HepG2 (cell line): ENCODE results near the gene NOTUM. TPM values are rescaled to one million over a fixed set of nuclear protein-coding genes. Genes with fewer than 3 reads are reported as not detected.

ENCODE experiments used
- BHLHE40 ChIP-seq: IDR thresholded peaks from 2 replicates; pipeline ENCODE4 v1.6.1; 2011; ENCODE audit warnings: low read length, improper control_type of control experiment
- MAFK ChIP-seq, 2 experiments: IDR thresholded peaks in 1 of 2; conservative IDR thresholded peaks in 1 of 2; 2 replicates each; pipeline ENCODE4 v1.6.1; 2011; ENCODE audit warnings: improper control_type of control experiment in 2 of 2, low read length in 2 of 2
- MTA3 ChIP-seq: sonication (generic); formaldehyde crosslinking; IDR thresholded peaks from 2 replicates; pipeline ENCODE4 v1.4.0; 2020; ENCODE audit warnings: missing genetic modification reagents
- NFKB2 ChIP-seq: sonication (generic); formaldehyde crosslinking; IDR thresholded peaks from 2 replicates; pipeline ENCODE4 v1.4.0; 2020; ENCODE audit warnings: missing genetic modification reagents, borderline replicate concordance
- NONO ChIP-seq, 2 experiments: fragments of 450-650 bp in 1 of 2; sonication (generic) in 1 of 2; formaldehyde crosslinking in 1 of 2; IDR thresholded peaks in 1 of 2; conservative IDR thresholded peaks in 1 of 2; 2 replicates each; pipeline versions ENCODE4 v1.6.1 to v1.8.0; 2017 to 2022; ENCODE audit warnings: mild to moderate bottlenecking in 1 of 2, missing genetic modification reagents in 1 of 2, moderate library complexity in 1 of 2
- ONECUT2 ChIP-seq: sonication (generic); formaldehyde crosslinking; IDR thresholded peaks from 2 replicates; pipeline ENCODE4 v1.4.0; 2020; ENCODE audit warnings: missing genetic modification reagents
- PITX1 ChIP-seq: sonication (generic); formaldehyde crosslinking; IDR thresholded peaks from 2 replicates; pipeline ENCODE4 v1.5.1; 2020; ENCODE audit warnings: mild to moderate bottlenecking, missing genetic modification reagents
- TCF12 ChIP-seq, 2 experiments: fragments of 450-650 bp in 1 of 2; sonication (generic) in 1 of 2; formaldehyde crosslinking in 1 of 2; IDR thresholded peaks; 2 replicates each; pipeline versions ENCODE4 v1.6.1 to v1.8.0; 2017 to 2022; ENCODE audit warnings: antibody characterized with exemption in 1 of 2, mild to moderate bottlenecking in 1 of 2, missing genetic modification reagents in 1 of 2, moderate library complexity in 1 of 2
- ZNF256 ChIP-seq: sonication (generic); formaldehyde crosslinking; conservative IDR thresholded peaks from 2 replicates; pipeline ENCODE4 v1.4.0; 2020; ENCODE audit warnings: missing genetic modification reagents
- ZNF367 ChIP-seq: sonication (generic); formaldehyde crosslinking; IDR thresholded peaks from 2 replicates; pipeline ENCODE4 v1.4.0; 2020; ENCODE audit warnings: missing genetic modification reagents, borderline replicate concordance
- ZNF441 ChIP-seq: sonication (generic); formaldehyde crosslinking; IDR thresholded peaks from 2 replicates; pipeline ENCODE4 v1.7.0; 2021; ENCODE audit warnings: missing genetic modification reagents, borderline replicate concordance
- ZNF460 ChIP-seq: sonication (generic); formaldehyde crosslinking; IDR thresholded peaks from 2 replicates; pipeline ENCODE4 v1.5.1; 2020; ENCODE audit warnings: missing genetic modification reagents, mild to moderate bottlenecking, borderline replicate concordance
- ZNF530 ChIP-seq: sonication (generic); formaldehyde crosslinking; IDR thresholded peaks from 2 replicates; pipeline ENCODE4 v1.5.0; 2020; ENCODE audit warnings: low read depth, mild to moderate bottlenecking, missing genetic modification reagents
- ZNF619 ChIP-seq: sonication (generic); formaldehyde crosslinking; IDR thresholded peaks from 2 replicates; pipeline ENCODE4 v1.4.0; 2020; ENCODE audit warnings: mild to moderate bottlenecking, missing genetic modification reagents
- ZNF775 ChIP-seq: sonication (generic); formaldehyde crosslinking; IDR thresholded peaks from 2 replicates; pipeline ENCODE4 v1.4.0; 2020; ENCODE audit warnings: missing genetic modification reagents, mild to moderate bottlenecking, moderate library complexity, borderline replicate concordance
- ZNF777 ChIP-seq: sonication (generic); formaldehyde crosslinking; IDR thresholded peaks from 2 replicates; pipeline ENCODE4 v1.4.0; 2020; ENCODE audit warnings: missing genetic modification reagents
- ZSCAN20 ChIP-seq: sonication (generic); formaldehyde crosslinking; IDR thresholded peaks from 2 replicates; pipeline ENCODE4 v1.4.0; 2020; ENCODE audit warnings: missing genetic modification reagents, mild to moderate bottlenecking, borderline replicate concordance
- polyA plus RNA-seq, 8 experiments: library from polyadenylated mRNA; depleted of rRNA in 3 of 8; stranded (reverse) in 7 of 8; unstranded in 1 of 8; fragments of >200 nt; fragmentation: Illumina TruSeq in 4 of 8; extraction: Trizol in 4 of 8; gene quantifications; 2 replicates each; pipeline versions ENCODE4 v1.2.1 to v1.2.3, GENCODE V29; 2011 to 2016; ENCODE audit warnings: low read depth in 4 of 8, missing spikeins in 1 of 8, mixed read lengths in 1 of 8; ENCODE audit not compliant: insufficient read depth in 1 of 8
- total RNA-seq, 5 experiments: library from RNA; depleted of rRNA; stranded (reverse); fragments of >200 nt; fragmentation: Illumina TruSeq; extraction: Trizol; gene quantifications; 2 replicates each; pipeline ENCODE4 v1.2.3, GENCODE V29; 2016; ENCODE audit warnings: low read depth in 1 of 5
- TF ChIP-seq, protein P1 (sequence below): sonication (generic); formaldehyde crosslinking; IDR thresholded peaks from 2 replicates; pipeline ENCODE4 v1.4.0; 2020; ENCODE audit warnings: missing genetic modification reagents; ENCODE audit errors: not compliant biosample characterization
- TF ChIP-seq, protein P2 (sequence below): sonication (generic); formaldehyde crosslinking; IDR thresholded peaks from 2 replicates; pipeline ENCODE4 v1.8.0; 2022; ENCODE audit warnings: mild to moderate bottlenecking, missing genetic modification reagents; ENCODE audit not compliant: insufficient replicate concordance
- TF ChIP-seq, protein P3 (sequence below): sonication (generic); formaldehyde crosslinking; IDR thresholded peaks from 2 replicates; pipeline ENCODE4 v1.5.1; 2020; ENCODE audit warnings: missing genetic modification reagents, mild to moderate bottlenecking, borderline replicate concordance
- TF ChIP-seq, protein P4 (sequence below): sonication (generic); formaldehyde crosslinking; conservative IDR thresholded peaks from 2 replicates; pipeline ENCODE4 v1.8.0; 2022; ENCODE audit warnings: low read depth, missing genetic modification reagents
- TF ChIP-seq, protein P5 (sequence below): IDR thresholded peaks from 2 replicates; pipeline ENCODE4 v1.6.1; 2016; ENCODE audit warnings: missing biosample characterization, missing genetic modification reagents, low read depth

NOTUM gene
- total and polyA plus RNA-seq, 2 of the 13 experiments (the other 11 are each of a cell fraction or from before 2014, with no cell fraction given) = 150 to 160 TPM

DNA sequence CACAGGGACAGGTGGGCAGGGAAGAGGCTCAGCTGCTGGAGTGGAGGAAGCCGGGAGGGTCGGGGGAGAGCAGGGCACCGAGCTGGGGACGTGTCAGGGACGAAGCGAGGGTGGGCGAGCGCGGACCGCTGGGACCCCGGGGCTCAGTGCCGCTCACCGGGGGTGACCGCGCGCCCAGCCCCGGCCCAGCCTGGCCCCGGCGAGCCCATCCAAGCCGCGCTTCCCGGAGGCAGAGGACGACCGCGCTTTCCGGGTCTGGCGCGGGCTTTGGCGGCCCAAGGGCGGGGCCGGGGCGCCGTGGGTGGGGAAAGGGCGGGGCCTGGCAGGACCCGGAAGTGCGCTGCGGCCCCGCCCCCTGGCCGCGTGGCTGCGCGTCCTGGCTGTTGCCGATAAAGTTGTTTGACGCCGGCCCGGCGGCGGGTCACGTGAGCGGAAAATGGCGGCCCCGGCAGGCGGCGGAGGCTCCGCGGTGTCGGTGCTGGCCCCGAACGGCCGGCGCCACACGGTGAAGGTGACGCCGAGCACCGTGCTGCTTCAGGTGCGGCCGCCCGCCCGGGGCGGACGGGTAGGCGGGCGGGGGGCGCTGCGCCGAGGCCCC is 16.3 kb upstream of the NOTUM start, which contains the start of gene ASPSCR1 (continued):
- TF ChIP-seq ZSCAN20 (CRISPR knock-in tag) (peak; percentile 81; the same call in 1 of the 2 replicates), ZNF775 (no peak), MAFK (conservative IDR thresholded peaks at IDR 0.05 in 1 of 2, IDR thresholded peaks at IDR 0.05 in 1 of 2; ENCODE audit: low read length in 2 of 2) (no peak), ZNF441 (no peak), ONECUT2 (CRISPR knock-in tag) (no peak), ZNF777 (peak; percentile 57), ZNF530 (CRISPR knock-in tag) (no peak), ZNF460 (no peak), ZNF367 (CRISPR knock-in tag) (no peak; the same call in 1 of the 2 replicates), BHLHE40 (peak; percentile 100), NFKB2 (CRISPR knock-in tag) (0 out of 2 replicates have a peak, but pooled peaks have one; percentile 17), TCF12 (IDR thresholded peaks at IDR 0.05) (no peak), TCF12 (CRISPR knock-in tag; IDR thresholded peaks at IDR 0.05) (peak; percentile 93), ZNF619 (CRISPR knock-in tag) (no peak), MTA3 (CRISPR knock-in tag) (no peak), PITX1 (no peak), ZNF256 (CRISPR knock-in tag) (no peak), NONO (IDR thresholded peaks at IDR 0.05) (no peak), NONO (CRISPR knock-in tag; conservative IDR thresholded peaks at IDR 0.05) (no peak)
- TF ChIP-seq, protein P1, sequence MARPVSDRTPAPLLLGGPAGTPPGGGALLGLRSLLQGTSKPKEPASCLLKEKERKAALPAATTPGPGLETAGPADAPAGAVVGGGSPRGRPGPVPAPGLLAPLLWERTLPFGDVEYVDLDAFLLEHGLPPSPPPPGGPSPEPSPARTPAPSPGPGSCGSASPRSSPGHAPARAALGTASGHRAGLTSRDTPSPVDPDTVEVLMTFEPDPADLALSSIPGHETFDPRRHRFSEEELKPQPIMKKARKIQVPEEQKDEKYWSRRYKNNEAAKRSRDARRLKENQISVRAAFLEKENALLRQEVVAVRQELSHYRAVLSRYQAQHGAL (CRISPR knock-in tag) = no peak
- TF ChIP-seq, protein P2, sequence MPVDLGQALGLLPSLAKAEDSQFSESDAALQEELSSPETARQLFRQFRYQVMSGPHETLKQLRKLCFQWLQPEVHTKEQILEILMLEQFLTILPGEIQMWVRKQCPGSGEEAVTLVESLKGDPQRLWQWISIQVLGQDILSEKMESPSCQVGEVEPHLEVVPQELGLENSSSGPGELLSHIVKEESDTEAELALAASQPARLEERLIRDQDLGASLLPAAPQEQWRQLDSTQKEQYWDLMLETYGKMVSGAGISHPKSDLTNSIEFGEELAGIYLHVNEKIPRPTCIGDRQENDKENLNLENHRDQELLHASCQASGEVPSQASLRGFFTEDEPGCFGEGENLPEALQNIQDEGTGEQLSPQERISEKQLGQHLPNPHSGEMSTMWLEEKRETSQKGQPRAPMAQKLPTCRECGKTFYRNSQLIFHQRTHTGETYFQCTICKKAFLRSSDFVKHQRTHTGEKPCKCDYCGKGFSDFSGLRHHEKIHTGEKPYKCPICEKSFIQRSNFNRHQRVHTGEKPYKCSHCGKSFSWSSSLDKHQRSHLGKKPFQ (CRISPR knock-in tag) = no peak
- TF ChIP-seq, protein P3, sequence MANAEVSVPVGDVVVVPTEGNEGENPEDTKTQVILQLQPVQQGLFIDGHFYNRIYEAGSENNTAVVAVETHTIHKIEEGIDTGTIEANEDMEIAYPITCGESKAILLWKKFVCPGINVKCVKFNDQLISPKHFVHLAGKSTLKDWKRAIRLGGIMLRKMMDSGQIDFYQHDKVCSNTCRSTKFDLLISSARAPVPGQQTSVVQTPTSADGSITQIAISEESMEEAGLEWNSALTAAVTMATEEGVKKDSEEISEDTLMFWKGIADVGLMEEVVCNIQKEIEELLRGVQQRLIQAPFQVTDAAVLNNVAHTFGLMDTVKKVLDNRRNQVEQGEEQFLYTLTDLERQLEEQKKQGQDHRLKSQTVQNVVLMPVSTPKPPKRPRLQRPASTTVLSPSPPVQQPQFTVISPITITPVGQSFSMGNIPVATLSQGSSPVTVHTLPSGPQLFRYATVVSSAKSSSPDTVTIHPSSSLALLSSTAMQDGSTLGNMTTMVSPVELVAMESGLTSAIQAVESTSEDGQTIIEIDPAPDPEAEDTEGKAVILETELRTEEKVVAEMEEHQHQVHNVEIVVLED = peak; percentile 95
- TF ChIP-seq, protein P4, sequence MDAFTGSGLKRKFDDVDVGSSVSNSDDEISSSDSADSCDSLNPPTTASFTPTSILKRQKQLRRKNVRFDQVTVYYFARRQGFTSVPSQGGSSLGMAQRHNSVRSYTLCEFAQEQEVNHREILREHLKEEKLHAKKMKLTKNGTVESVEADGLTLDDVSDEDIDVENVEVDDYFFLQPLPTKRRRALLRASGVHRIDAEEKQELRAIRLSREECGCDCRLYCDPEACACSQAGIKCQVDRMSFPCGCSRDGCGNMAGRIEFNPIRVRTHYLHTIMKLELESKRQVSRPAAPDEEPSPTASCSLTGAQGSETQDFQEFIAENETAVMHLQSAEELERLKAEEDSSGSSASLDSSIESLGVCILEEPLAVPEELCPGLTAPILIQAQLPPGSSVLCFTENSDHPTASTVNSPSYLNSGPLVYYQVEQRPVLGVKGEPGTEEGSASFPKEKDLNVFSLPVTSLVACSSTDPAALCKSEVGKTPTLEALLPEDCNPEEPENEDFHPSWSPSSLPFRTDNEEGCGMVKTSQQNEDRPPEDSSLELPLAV = no peak
- TF ChIP-seq, protein P5, sequence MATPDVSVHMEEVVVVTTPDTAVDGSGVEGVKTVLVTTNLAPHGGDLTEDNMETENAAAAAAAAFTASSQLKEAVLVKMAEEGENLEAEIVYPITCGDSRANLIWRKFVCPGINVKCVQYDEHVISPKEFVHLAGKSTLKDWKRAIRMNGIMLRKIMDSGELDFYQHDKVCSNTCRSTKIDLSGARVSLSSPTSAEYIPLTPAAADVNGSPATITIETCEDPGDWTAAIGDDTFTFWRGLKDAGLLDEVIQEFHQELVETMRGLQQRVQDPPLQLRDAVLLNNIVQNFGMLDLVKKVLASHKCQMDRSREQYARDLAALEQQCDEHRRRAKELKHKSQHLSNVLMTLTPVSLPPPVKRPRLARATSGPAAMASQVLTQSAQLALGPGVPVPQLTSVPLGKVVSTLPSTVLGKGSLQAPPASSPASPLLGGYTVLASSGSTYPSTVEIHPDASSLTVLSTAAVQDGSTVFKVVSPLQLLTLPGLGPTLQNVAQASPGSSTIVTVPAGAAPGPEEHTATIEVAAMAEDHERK (CRISPR knock-in tag) = peak; percentile 92
